Gastroesophageal sphincter (tissue), 4 donors: ENCODE data around the gene EIF5. TPM values are rescaled to one million over a fixed set of nuclear protein-coding genes. Genes with fewer than 3 reads are reported as not detected.

Experiments used
- ATAC-seq: fragments of 150-250 bp; one replicate; pipeline ENCODE4 v1.9.1; 2016; ENCODE audit warnings: mild to moderate bottlenecking, moderate library complexity
- H3K27ac ChIP-seq, 4 donors: fragments of 200-600 bp; sonication (generic) in 3 of 4; 1 replicate in 3 of 4; 2 replicates in 1 of 4; pipeline ENCODE4 v1.5.1; 2016 to 2019
- H3K27me3 ChIP-seq: fragments of 200-600 bp; sonication (generic); one replicate; pipeline ENCODE4 v1.5.1; 2019
- H3K36me3 ChIP-seq, 2 donors: fragments of 200-600 bp; sonication (generic); one replicate each; pipeline ENCODE4 v1.5.1; 2019; ENCODE audit warnings: control low read depth in 1 of 2
- H3K4me1 ChIP-seq, 3 donors: fragments of 200-600 bp; sonication (generic); 1 replicate in 2 of 3; 2 replicates in 1 of 3; pipeline ENCODE4 v1.5.1; 2016 to 2019; ENCODE audit warnings: control low read depth in 2 of 3
- H3K4me3 ChIP-seq, 2 donors: fragments of 200-600 bp; sonication (generic); one replicate each; pipeline ENCODE4 v1.5.1; 2019; ENCODE audit warnings: mild to moderate bottlenecking in 1 of 2, moderate library complexity in 1 of 2
- H3K9me3 ChIP-seq, 3 donors: fragments of 200-600 bp; sonication (generic); one replicate each; pipeline ENCODE4 v1.5.1; 2017 to 2019; ENCODE audit warnings: control low read depth in 2 of 3
- EP300 ChIP-seq: sonication (generic); formaldehyde crosslinking; IDR thresholded peaks from one replicate; pipeline ENCODE4 v1.6.1; 2017; ENCODE audit warnings: antibody characterized with exemption, mild to moderate bottlenecking
- POLR2A ChIP-seq, 2 donors: fragments of 450-650 bp; IDR thresholded peaks; one replicate each; pipeline ENCODE4 v1.6.1; 2017; ENCODE audit warnings: antibody characterized with exemption in 2 of 2, mild to moderate bottlenecking in 2 of 2, moderate library complexity in 1 of 2
- POLR2AphosphoS5 ChIP-seq: sonication (generic); formaldehyde crosslinking; IDR thresholded peaks from one replicate; pipeline ENCODE4 v1.6.1; 2017; ENCODE audit warnings: antibody characterized with exemption
- WGBS, 2 donors: methylation state at CpG; one replicate each; pipeline ENCODE4 v1.1.5; 2018; ENCODE audit warnings: low coverage in 1 of 2; 5-methylcytosine and 5-hydroxymethylcytosine counted together
- total RNA-seq, 4 donors: library from RNA; depleted of rRNA; stranded (reverse); fragments of >200 nt; gene quantifications; one replicate each; pipeline ENCODE4 v1.1.0, GENCODE V29; 2016
- TF ChIP-seq, protein P1 (sequence below), 4 experiments: fragments of 200-600 bp in 2 of 4; fragments of 450-650 bp in 2 of 4; sonication (generic) in 1 of 4; IDR thresholded peaks; one replicate each; pipeline ENCODE4 v1.5.1; 2017 to 2019; ENCODE audit warnings: antibody characterized with exemption in 4 of 4, mild to moderate bottlenecking in 2 of 4, moderate library complexity in 2 of 4

Gene EIF5
- total RNA-seq, 4 donors from 2014 or later, result 166 to 252 (median 203) TPM

DNA sequence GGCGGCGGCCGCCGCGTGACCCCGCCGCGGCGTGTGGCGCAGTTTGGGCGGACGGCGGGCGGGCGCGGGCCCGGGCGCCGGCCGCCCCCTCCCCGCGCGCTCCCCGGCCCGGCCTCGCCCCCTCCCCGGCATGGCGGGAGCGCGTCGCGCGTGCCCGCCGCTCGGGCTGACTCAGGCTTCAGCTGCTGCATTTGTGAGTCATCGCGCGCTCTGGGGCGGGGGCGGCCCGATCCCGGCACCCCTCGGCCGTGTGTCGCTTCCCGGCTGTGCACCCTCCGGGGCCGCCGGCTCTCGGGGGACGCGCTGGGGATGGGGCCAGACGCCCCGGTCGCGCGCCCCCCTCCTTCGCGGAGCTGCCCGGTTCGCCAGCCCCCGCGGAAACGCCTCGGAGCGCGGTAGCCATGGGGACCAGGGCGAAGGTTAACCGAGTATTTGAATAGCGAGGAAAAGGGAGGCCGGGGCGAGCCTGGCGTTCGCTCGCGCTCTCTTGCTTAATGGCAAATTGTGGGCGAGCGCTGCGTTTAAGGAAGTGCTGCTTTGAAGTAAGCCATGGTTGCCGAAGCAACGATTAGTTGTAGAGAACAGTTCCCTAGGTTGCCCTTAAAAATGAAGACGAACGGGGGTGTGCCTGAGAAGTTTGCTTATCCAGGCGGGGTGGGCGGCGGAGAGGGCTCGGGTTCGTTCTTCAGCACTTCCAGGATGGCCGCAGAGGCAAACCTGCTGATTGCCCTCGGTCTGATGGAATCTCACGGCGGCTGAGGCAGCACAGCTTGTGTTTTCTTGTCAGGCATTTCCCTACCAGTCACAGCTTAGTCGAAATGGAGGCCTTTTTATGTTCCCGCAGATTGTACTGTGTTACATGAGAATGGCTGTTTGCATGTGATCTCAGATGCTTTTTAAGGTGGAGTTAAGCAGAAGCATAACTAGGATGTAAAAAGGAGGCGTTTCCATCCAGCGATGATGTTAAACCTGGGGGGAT lies 896 bp downstream of the EIF5 start:
- TF ChIP-seq EP300, result no peak
- TF ChIP-seq, protein P1, sequence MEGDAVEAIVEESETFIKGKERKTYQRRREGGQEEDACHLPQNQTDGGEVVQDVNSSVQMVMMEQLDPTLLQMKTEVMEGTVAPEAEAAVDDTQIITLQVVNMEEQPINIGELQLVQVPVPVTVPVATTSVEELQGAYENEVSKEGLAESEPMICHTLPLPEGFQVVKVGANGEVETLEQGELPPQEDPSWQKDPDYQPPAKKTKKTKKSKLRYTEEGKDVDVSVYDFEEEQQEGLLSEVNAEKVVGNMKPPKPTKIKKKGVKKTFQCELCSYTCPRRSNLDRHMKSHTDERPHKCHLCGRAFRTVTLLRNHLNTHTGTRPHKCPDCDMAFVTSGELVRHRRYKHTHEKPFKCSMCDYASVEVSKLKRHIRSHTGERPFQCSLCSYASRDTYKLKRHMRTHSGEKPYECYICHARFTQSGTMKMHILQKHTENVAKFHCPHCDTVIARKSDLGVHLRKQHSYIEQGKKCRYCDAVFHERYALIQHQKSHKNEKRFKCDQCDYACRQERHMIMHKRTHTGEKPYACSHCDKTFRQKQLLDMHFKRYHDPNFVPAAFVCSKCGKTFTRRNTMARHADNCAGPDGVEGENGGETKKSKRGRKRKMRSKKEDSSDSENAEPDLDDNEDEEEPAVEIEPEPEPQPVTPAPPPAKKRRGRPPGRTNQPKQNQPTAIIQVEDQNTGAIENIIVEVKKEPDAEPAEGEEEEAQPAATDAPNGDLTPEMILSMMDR (IDR thresholded peaks at IDR 0.05), result no peak
- TF ChIP-seq POLR2AphosphoS5, result peak; percentile 27
- peak in 1 of 2 donors; percentile 29 for TF ChIP-seq POLR2A (IDR thresholded peaks at IDR 0.05)
- Histone ChIP-seq H3K27ac (peak overlapping the region; percentile 94 to 100 (median 98)), H3K4me3 (peak overlapping the region; percentile 78 to 81), H3K4me1 (peaks cover 6 to 56% (median 16%) of the 10 kb centered on the region in 3 donors), H3K9me3 (no peaks in the 10 kb centered on the region), H3K36me3 (peaks cover 23 to 46% of the 10 kb centered on the region in 2 donors), H3K27me3 (no peaks in the 10 kb centered on the region)
- peak; percentile 40 for ATAC-seq
- WGBS, 2 donors, result 0 to 3% methylated on average over 1 to 12 of the region's 97 CpGs

DNA sequence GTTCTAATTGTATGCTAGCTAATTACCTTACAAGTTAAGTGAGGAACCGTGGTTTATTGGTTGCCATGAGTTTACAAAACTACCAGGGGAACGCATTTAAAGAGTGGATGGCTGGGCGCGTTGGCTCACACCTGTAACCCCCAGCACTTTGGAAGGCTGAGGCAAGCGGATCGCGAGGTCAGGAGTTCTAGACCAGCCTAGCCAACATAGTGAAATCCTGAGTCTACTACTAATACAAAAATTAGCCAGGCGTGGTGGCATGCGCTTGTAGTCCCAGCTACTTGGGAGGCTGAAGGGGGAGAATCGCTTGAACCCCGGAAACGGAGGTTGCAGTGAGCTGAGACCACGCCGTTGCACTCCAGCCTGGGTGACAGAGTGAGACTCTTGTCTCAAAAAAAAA lies 2.2 kb downstream of the EIF5 start:
- Histone ChIP-seq H3K9me3 (no peaks in the 10 kb centered on the region), H3K36me3 (peaks cover 31 to 58% of the 10 kb centered on the region in 2 donors), H3K27me3 (no peaks in the 10 kb centered on the region), H3K27ac (peak overlapping the region in 2 of 4 donors; percentile 3 to 96), H3K4me3 (peak overlapping the region in 1 of 2 donors; percentile 78), H3K4me1 (peaks cover 6 to 67% (median 16%) of the 10 kb centered on the region in 3 donors)
- no peak for TF ChIP-seq POLR2A (IDR thresholded peaks at IDR 0.05)
- TF ChIP-seq, protein P1 (IDR thresholded peaks at IDR 0.05), result no peak
- no peak for TF ChIP-seq POLR2AphosphoS5
- TF ChIP-seq EP300, result no peak
- 91 to 92% methylated on average over 4 to 8 of the region's 14 CpGs for WGBS, 2 donors
- ATAC-seq, result no peak

DNA sequence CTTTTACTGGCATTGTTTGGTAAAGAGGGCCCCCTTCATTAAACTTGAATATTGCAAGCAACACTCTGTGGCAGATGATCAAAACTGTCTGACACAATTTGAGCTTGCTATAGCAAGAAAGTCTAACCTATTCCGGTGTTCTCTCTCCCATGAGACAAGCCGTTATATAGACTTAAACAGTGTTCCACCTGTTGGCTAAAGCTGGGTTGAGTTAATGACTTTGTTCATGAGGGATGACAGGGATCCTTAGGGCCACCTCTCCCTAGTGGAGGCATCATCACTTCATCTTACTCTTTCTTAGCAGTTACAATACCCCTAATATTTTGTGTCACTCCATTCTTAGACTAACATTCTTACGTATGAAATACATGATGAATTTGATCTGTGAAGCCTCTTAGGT lies 3.8 kb downstream of the EIF5 start:
- H3K36me3 ChIP-seq, result peaks cover 43 to 74% of the 10 kb centered on the region in 2 donors
- no peak for ATAC-seq
- H3K4me1 ChIP-seq, result peaks cover 6 to 65% (median 12%) of the 10 kb centered on the region in 3 donors
- TF ChIP-seq POLR2AphosphoS5 (no peak), POLR2A (IDR thresholded peaks at IDR 0.05) (no peak), EP300 (no peak)
- TF ChIP-seq, protein P1 (IDR thresholded peaks at IDR 0.05), result no peak
- no peaks in the 10 kb centered on the region for H3K9me3 ChIP-seq
- no peak overlapping the region for H3K4me3 ChIP-seq
- peak overlapping the region in 1 of 4 donors; percentile 11 for H3K27ac ChIP-seq
- WGBS, 2 donors, result 75% methylated on average over 3 of the region's 3 CpGs; no CpG with 5 or more reads in 1 of the 2 donors
- H3K27me3 ChIP-seq, result no peaks in the 10 kb centered on the region

DNA sequence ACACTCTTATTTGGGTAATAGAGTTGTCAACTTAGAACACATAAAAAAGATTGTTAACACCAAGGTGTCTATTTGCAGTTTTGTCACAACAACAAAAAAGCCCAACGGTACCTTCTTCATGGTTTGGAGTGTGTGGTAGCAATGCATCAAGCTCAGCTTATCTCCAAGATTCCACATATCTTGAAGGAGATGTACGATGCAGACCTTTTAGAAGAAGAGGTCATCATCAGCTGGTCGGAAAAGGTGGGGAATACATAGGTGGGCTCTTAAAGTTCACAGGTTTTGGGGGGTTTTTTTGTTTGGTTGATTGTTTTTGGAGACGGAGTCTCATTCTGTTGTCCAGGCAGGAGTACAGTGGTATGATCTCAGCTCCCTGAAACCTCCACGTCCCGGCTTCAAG lies 5.5 kb downstream of the EIF5 start:
- TF ChIP-seq EP300, result no peak
- TF ChIP-seq, protein P1 (IDR thresholded peaks at IDR 0.05), result no peak
- H3K27ac ChIP-seq, result no peak overlapping the region
- H3K36me3 ChIP-seq, result peaks cover 46 to 92% of the 10 kb centered on the region in 2 donors
- H3K4me1 ChIP-seq, result peaks cover 6 to 60% (median 12%) of the 10 kb centered on the region in 3 donors
- 68 to 72% methylated on average over 2 to 6 of the region's 6 CpGs for WGBS, 2 donors
- H3K4me3 ChIP-seq, result no peak overlapping the region
- H3K9me3 ChIP-seq, result no peaks in the 10 kb centered on the region
- no peak for ATAC-seq
- H3K27me3 ChIP-seq, result no peaks in the 10 kb centered on the region
